Neural cell (in vitro differentiated cells): Measurements from ENCODE around the gene STPG3. TPM values are rescaled to one million over a fixed set of nuclear protein-coding genes. Genes with fewer than 3 reads are reported as not detected.

Experiments used
- H2AFZ ChIP-seq: fragments of 200-600, 300-800 bp; sonication (generic), shearing (Covaris generic); 2 replicates; pipeline ENCODE4 v1.6.0; 2014; ENCODE audit warnings: low read depth, mild to moderate bottlenecking, antibody characterized with exemption, low read length, moderate library complexity
- H3F3A ChIP-seq: fragments of 200-600 bp; shearing (Covaris generic); 2 replicates; pipeline ENCODE4 v1.6.1; 2016; ENCODE audit warnings: mild to moderate bottlenecking, moderate library complexity, mixed read lengths, antibody characterized with exemption, low read length; ENCODE audit not compliant: insufficient read depth, poor library complexity, severe bottlenecking
- H3K27ac ChIP-seq: fragments of 200-600, 300-800 bp; sonication (generic), shearing (Covaris generic); 2 replicates; pipeline ENCODE4 v1.5.1; 2014; ENCODE audit warnings: mild to moderate bottlenecking, low read length, moderate library complexity
- H3K27me3 ChIP-seq: fragments of 300-800, 200-600 bp; sonication (generic), shearing (Covaris generic); 2 replicates; pipeline ENCODE4 v1.6.0; 2014; ENCODE audit warnings: mild to moderate bottlenecking, low read depth, low read length, moderate library complexity; ENCODE audit not compliant: insufficient read depth
- H3K36me3 ChIP-seq: fragments of 300-800, 200-600 bp; sonication (generic), shearing (Covaris generic); 2 replicates; pipeline ENCODE4 v1.5.1; 2014; ENCODE audit warnings: mild to moderate bottlenecking, antibody characterized with exemption, low read length, moderate library complexity; ENCODE audit not compliant: insufficient read depth
- H3K4me2 ChIP-seq: fragments of 300-800, 200-600 bp; sonication (generic), shearing (Covaris generic); 2 replicates; pipeline ENCODE4 v1.6.0; 2014; ENCODE audit warnings: mild to moderate bottlenecking, low read length
- H3K4me3 ChIP-seq: fragments of 300-800, 200-600 bp; sonication (generic), shearing (Covaris generic); 2 replicates; pipeline ENCODE4 v1.5.1; 2014; ENCODE audit warnings: mild to moderate bottlenecking, low read length, moderate library complexity
- H3K79me2 ChIP-seq: fragments of 200-600 bp; shearing (Covaris generic); replicated peaks from 2 replicates; pipeline ENCODE4 v1.6.0; 2014; ENCODE audit warnings: mild to moderate bottlenecking, low read length, moderate library complexity; ENCODE audit not compliant: insufficient read depth
- H3K9ac ChIP-seq: fragments of 300-800, 200-600 bp; sonication (generic), shearing (Covaris generic); 2 replicates; pipeline ENCODE4 v1.6.1; 2016; ENCODE audit warnings: mild to moderate bottlenecking, low read length, mixed read lengths
- H3K9me2 ChIP-seq: fragments of 200-600 bp; shearing (Covaris generic); 2 replicates; pipeline ENCODE4 v1.6.1; 2016; ENCODE audit warnings: mild to moderate bottlenecking, low read length, mixed read lengths; ENCODE audit not compliant: insufficient read depth
- H3K9me3 ChIP-seq: fragments of 200-600, 300-800 bp; sonication (generic), shearing (Covaris generic); 2 replicates; pipeline ENCODE4 v1.6.1; 2016; ENCODE audit warnings: mild to moderate bottlenecking, mixed run types, low read length, moderate library complexity, mixed read lengths
- H4K20me1 ChIP-seq: fragments of 200-600 bp; shearing (Covaris generic); 2 replicates; pipeline ENCODE4 v1.6.1; 2016; ENCODE audit warnings: mild to moderate bottlenecking, mixed run types; ENCODE audit not compliant: insufficient read depth
- CTCF ChIP-seq: fragments of 450-650 bp; IDR thresholded peaks from 2 replicates; pipeline ENCODE4 v1.5.1; 2014; ENCODE audit warnings: antibody characterized with exemption, mild to moderate bottlenecking, moderate library complexity; ENCODE audit not compliant: poor library complexity, severe bottlenecking
- EP300 ChIP-seq: fragments of 450-650 bp; conservative IDR thresholded peaks from 2 replicates; pipeline ENCODE4 v1.6.1; 2014; ENCODE audit warnings: antibody characterized with exemption, mild to moderate bottlenecking, moderate library complexity; ENCODE audit not compliant: poor library complexity, severe bottlenecking
- EZH2 ChIP-seq: fragments of 200-600, 300-800 bp; shearing (Covaris generic), sonication (generic); IDR thresholded peaks from 2 replicates; pipeline ENCODE4 v1.6.1; 2014; ENCODE audit warnings: antibody characterized with exemption, low read length, borderline replicate concordance, mild to moderate bottlenecking; ENCODE audit not compliant: insufficient read depth, poor library complexity, severe bottlenecking
- MXI1 ChIP-seq: fragments of 450-650 bp; conservative IDR thresholded peaks from 2 replicates; pipeline ENCODE4 v1.6.1; 2014; ENCODE audit warnings: antibody characterized with exemption, mild to moderate bottlenecking; ENCODE audit not compliant: poor library complexity, severe bottlenecking
- POLR2AphosphoS5 ChIP-seq: IDR thresholded peaks from 2 replicates; pipeline ENCODE4 v1.6.1; 2012
- RAD21 ChIP-seq: fragments of 450-650 bp; conservative IDR thresholded peaks from 2 replicates; pipeline ENCODE4 v1.6.1; 2014; ENCODE audit warnings: antibody characterized with exemption, mild to moderate bottlenecking, moderate library complexity
- REST ChIP-seq: IDR thresholded peaks from 2 replicates; pipeline ENCODE4 v1.6.1; 2012; ENCODE audit warnings: borderline replicate concordance
- SMC3 ChIP-seq: fragments of 450-650 bp; conservative IDR thresholded peaks from 2 replicates; pipeline ENCODE4 v1.6.1; 2014; ENCODE audit warnings: antibody characterized with exemption, mild to moderate bottlenecking, moderate library complexity; ENCODE audit not compliant: poor library complexity
- TAF1 ChIP-seq: IDR thresholded peaks from 2 replicates; pipeline ENCODE4 v1.6.1; 2012; ENCODE audit warnings: low read depth
- polyA plus RNA-seq: library from polyadenylated mRNA; depleted of rRNA; stranded (reverse); fragments of >200 nt; gene quantifications from 2 replicates; pipeline ENCODE4 v1.2.3, GENCODE V29; 2014

Gene STPG3
- polyA plus RNA-seq, 1 donor from 2014 or later = not detected

DNA sequence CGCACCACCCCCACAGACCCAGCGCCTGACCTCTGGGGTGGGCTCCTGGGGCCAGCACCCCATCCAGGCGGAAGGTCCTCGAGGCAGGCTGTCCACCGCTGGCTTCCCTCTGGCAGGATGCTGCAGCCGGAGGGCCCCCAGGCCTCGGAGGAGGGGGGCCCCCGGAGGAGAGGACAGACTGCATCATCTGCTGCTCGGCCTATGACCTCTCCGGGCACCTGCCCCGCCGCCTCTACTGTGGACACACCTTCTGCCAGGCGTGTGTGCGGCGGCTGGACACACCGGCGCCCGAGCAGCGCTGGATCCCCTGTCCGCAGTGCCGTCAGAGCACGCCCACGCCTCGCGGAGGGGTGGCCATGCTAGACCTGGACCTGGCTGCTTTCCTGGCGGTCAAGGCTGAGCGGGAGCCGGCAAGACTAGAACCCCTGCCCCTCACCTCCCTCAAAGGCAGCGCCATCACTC, 22.5 kb upstream of the STPG3 start:
- Histone ChIP-seq H3K4me2 (no peak overlapping the region), H3K9me2 (no peaks in the 10 kb centered on the region), H4K20me1 (no peaks in the 10 kb centered on the region), H3K79me2 (no peaks in the 10 kb centered on the region), H3K36me3 (no peaks in the 10 kb centered on the region), H3K27me3 (no peaks in the 10 kb centered on the region), H3K27ac (no peak overlapping the region), H3K4me3 (no peak overlapping the region), H3F3A (no peaks in the 10 kb centered on the region), H3K9ac (no peak overlapping the region), H3K9me3 (no peaks in the 10 kb centered on the region), H2AFZ (no peak overlapping the region)
- TF ChIP-seq RAD21 (no peak), EP300 (no peak), SMC3 (no peak), POLR2AphosphoS5 (no peak)

DNA sequence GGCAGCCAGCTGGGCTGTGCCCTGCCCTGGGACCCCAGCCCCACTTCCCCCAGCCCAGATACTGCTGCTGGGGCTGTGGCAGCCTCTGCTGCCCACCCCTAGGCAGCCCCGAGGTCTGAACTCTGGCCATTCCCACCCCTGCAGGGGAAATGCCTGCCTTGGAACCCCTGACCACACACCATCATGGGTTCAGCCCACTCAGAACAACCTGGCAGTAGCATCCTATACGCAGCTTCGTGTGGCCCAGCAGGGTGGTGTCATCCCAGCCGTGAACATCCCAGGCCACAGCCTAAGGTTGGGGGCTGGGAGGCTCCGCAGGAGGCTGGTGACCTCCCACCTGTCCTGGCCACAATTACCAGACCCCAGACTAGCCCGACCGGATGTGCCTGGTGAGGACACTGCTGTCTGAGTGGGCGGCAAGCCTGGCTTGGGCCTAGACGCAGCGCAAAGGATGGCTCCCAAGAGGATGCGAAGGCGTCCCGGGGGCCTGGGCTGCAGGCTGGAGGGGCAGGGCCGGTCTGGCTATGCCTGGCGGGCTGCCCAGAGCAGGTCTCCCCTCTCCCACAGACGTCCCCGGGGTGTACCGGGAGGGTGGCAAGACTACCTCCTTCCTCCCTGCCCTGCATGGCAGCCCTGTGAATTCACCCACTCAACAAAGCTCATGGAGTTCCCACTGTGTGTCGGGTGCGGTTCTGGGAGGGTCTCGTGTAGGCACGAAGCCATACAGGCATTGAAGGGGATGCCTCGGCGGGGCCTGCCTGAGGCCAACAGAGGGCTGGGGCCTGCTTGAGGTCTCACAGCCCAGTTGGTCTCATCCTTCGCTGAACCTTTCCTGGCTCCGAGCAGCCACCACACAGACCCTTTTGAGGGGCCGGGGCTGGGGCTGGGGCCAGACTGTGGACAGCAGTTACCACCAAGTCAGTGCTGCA, 21.9 kb upstream of the STPG3 start:
- Histone ChIP-seq H3K36me3 (no peaks in the 10 kb centered on the region), H2AFZ (no peak overlapping the region), H3K9ac (no peak overlapping the region), H3K27ac (no peak overlapping the region), H3K27me3 (no peaks in the 10 kb centered on the region), H3F3A (no peaks in the 10 kb centered on the region), H3K9me2 (no peaks in the 10 kb centered on the region), H3K79me2 (no peaks in the 10 kb centered on the region), H3K9me3 (no peaks in the 10 kb centered on the region), H4K20me1 (no peaks in the 10 kb centered on the region), H3K4me2 (no peak overlapping the region), H3K4me3 (no peak overlapping the region)
- TF ChIP-seq MXI1 = no peak
- no peak for TF ChIP-seq CTCF
- TF ChIP-seq RAD21 = no peak
- no peak for TF ChIP-seq EP300
- no peak for TF ChIP-seq SMC3
- no peak for TF ChIP-seq TAF1
- no peak for TF ChIP-seq POLR2AphosphoS5
- TF ChIP-seq EZH2 = no peak
- no peak for TF ChIP-seq REST
